ENCODE data around the gene TRIM39.
"Not testable (repeated sequence)": the region's sequence is repeated elsewhere in the genome, so short reads cannot be mapped to it uniquely, and the experiment has no call there.

TRIM39 gene
- long read RNA-seq, transcript TRIM39-202 (8 exons, 3,535 nt), result minor isoform, 8 of 112 reads
- long read RNA-seq, transcript TRIM39-205 (8 exons, 3,249 nt), result major isoform, 27 of 112 reads
- long read RNA-seq, partial matches to known transcripts, result 47 of 112 reads
- long read RNA-seq, other reads (novel, unspliced or antisense), result 30 of 112 reads

GRCh38 chr6:30326526-30327231, at the start of gene TRIM39:
TRIM39 (plus strand) TSS chr6:30326927; CDS start chr6:30329318, 2,391 bp downstream.
- TF ChIP-seq, protein P1, sequence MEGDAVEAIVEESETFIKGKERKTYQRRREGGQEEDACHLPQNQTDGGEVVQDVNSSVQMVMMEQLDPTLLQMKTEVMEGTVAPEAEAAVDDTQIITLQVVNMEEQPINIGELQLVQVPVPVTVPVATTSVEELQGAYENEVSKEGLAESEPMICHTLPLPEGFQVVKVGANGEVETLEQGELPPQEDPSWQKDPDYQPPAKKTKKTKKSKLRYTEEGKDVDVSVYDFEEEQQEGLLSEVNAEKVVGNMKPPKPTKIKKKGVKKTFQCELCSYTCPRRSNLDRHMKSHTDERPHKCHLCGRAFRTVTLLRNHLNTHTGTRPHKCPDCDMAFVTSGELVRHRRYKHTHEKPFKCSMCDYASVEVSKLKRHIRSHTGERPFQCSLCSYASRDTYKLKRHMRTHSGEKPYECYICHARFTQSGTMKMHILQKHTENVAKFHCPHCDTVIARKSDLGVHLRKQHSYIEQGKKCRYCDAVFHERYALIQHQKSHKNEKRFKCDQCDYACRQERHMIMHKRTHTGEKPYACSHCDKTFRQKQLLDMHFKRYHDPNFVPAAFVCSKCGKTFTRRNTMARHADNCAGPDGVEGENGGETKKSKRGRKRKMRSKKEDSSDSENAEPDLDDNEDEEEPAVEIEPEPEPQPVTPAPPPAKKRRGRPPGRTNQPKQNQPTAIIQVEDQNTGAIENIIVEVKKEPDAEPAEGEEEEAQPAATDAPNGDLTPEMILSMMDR (IDR thresholded peaks at IDR 0.05; ENCODE audit: insufficient read depth, low read length), result no peak
- TF ChIP-seq REST (IDR thresholded peaks at IDR 0.05; ENCODE audit: insufficient replicate concordance, low read depth) (no peak), GABPA (IDR thresholded peaks at IDR 0.05; ENCODE audit: low read depth) (peak; percentile 78), POLR2AphosphoS5 (IDR thresholded peaks at IDR 0.05; ENCODE audit: low read depth) (peak; percentile 60; the same call in 1 of the 2 replicates), SPI1 (IDR thresholded peaks at IDR 0.05; ENCODE audit: borderline replicate concordance, low read depth) (0 out of 2 replicates have a peak, but pooled peaks have one; percentile 16)
- peak within 1 kb of the TSS; percentile 91 for H3K4me3 ChIP-seq (replicated peaks; ENCODE audit: insufficient read depth, low read length)
- H3K27ac ChIP-seq (replicated peaks), result peak within 1 kb of the TSS; percentile 96
- DNase-seq (ENCODE audit: low read depth in 1 of 2, low spot score in 1 of 2), result peak; percentile 68 to 85
- H3K27me3 ChIP-seq (ENCODE audit: insufficient read depth, poor library complexity, severe bottlenecking), result no peaks in the 10 kb centered on the region

DNA sequence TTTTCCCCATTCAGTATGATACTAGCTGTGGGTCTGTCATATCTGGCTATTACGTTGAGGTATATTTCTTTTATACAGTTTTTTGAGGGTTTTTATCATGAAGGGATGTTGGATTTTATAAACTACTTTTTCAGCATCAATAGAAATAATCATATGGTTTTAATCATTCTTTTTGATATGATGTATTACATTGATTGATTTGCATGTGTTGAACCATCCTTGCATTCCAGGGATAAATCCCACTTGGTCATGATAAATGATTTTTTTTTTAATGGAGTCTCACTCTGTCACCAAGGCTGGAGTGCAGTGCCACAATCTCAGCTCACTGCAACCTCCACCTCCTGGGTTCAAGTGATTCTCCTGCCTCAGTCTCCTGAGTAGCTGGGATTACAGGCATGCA, 45.7 kb upstream of the TRIM39 start:
- not testable (repeated sequence) for H3K4me3 ChIP-seq (replicated peaks; ENCODE audit: insufficient read depth, low read length); H3K27me3 ChIP-seq (ENCODE audit: insufficient read depth, poor library complexity, severe bottlenecking); H3K27ac ChIP-seq (replicated peaks); DNase-seq (ENCODE audit: low read depth in 1 of 2, low spot score in 1 of 2)

- Histone ChIP-seq H3K4me3 (replicated peaks; ENCODE audit: insufficient read depth, low read length) (no peak overlapping the region), H3K27ac (replicated peaks) (no peak overlapping the region), H3K27me3 (ENCODE audit: insufficient read depth, poor library complexity, severe bottlenecking) (no peaks in the 10 kb centered on the region)
- no peak for DNase-seq (ENCODE audit: low read depth in 1 of 2, low spot score in 1 of 2)
- no peak for TF ChIP-seq GABPA (IDR thresholded peaks at IDR 0.05; ENCODE audit: low read depth)
- TF ChIP-seq SPI1 (IDR thresholded peaks at IDR 0.05; ENCODE audit: borderline replicate concordance, low read depth), result no peak
- peak; percentile 80 for TF ChIP-seq REST (IDR thresholded peaks at IDR 0.05; ENCODE audit: insufficient replicate concordance, low read depth)
- TF ChIP-seq POLR2AphosphoS5 (IDR thresholded peaks at IDR 0.05; ENCODE audit: low read depth), result no peak
- TF ChIP-seq, protein P1 (IDR thresholded peaks at IDR 0.05; ENCODE audit: insufficient read depth, low read length), result no peak
Observed at GRCh38 chr6:30282522-30282921, 44.2 kb upstream of the TRIM39 start.

DNA sequence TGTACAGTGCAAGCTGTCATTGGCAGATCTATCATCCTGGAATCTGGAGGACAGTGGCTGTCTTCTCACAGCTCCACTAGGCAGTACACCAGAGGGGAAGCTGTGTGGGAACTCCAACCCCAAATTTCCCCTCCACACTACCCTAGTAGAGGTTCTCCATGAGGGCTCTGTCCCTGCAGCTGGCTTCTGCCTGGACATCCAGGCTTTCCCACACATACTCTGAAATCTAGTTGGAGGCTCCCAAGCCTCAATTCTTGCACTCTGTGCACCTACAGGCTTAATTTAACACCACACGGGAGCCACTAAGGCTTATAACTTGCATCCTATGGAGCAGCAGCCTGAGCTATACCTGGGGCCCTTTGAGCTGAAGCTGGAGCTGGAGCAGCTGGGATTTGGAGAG, 43.0 kb upstream of the TRIM39 start:
- TF ChIP-seq POLR2AphosphoS5 (IDR thresholded peaks at IDR 0.05; ENCODE audit: low read depth) (no peak), GABPA (IDR thresholded peaks at IDR 0.05; ENCODE audit: low read depth) (no peak), SPI1 (IDR thresholded peaks at IDR 0.05; ENCODE audit: borderline replicate concordance, low read depth) (no peak), REST (IDR thresholded peaks at IDR 0.05; ENCODE audit: insufficient replicate concordance, low read depth) (no peak)
- TF ChIP-seq, protein P1 (IDR thresholded peaks at IDR 0.05; ENCODE audit: insufficient read depth, low read length), result no peak
- no peak overlapping the region for H3K27ac ChIP-seq (replicated peaks)
- H3K27me3 ChIP-seq (ENCODE audit: insufficient read depth, poor library complexity, severe bottlenecking), result no peaks in the 10 kb centered on the region
- DNase-seq (ENCODE audit: low read depth in 1 of 2, low spot score in 1 of 2), result no peak
- H3K4me3 ChIP-seq (replicated peaks; ENCODE audit: insufficient read depth, low read length), result no peak overlapping the region
